NCI-H526 (cell line): ENCODE measurements around the gene PRR33.
"Not testable (repeated sequence)": the region's sequence is repeated elsewhere in the genome, so short reads cannot be mapped to it uniquely, and the experiment has no call there.

Experiments
- DNase-seq, 2 experiments: peaks; one replicate each; lab custom pipeline; 2025; lab: John Stamatoyannopoulos, UW

The PRR33 gene

GRCh38 chr11:1891831-1892115 lies at the start of gene PRR33:
Gene PRR33, minus strand, starts transcription at chr11:1891895. Its CDS starts 1,311 bp downstream, at chr11:1890584.
- no peak for DNase-seq

DNA sequence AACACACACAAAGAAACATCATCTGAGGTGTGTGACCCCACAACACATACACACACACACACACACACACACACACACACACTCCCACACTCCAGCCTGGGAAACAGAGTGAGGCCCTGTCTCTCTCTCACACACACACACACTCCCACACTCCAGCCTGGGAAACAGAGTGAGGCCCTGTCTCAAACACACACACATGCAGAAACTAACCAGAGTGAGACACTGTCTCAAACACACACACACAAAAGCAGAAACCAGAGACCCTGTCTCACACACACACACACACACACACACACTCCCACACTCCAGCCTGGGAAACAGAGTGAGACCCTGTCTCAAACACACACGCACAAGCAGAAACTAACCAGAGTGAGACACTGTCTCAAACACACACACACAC lies 48.1 kb upstream of the PRR33 start:
- not testable (repeated sequence) for DNase-seq

- no peak for DNase-seq
Measured at GRCh38 chr11:1939006-1939625, 47.4 kb upstream of the PRR33 start.

- DNase-seq, result no peak
Measured at GRCh38 chr11:1938343-1939005, 46.8 kb upstream of the PRR33 start.

- no peak for DNase-seq
Measured at GRCh38 chr11:1937616-1938342, 46.1 kb upstream of the PRR33 start.

DNA sequence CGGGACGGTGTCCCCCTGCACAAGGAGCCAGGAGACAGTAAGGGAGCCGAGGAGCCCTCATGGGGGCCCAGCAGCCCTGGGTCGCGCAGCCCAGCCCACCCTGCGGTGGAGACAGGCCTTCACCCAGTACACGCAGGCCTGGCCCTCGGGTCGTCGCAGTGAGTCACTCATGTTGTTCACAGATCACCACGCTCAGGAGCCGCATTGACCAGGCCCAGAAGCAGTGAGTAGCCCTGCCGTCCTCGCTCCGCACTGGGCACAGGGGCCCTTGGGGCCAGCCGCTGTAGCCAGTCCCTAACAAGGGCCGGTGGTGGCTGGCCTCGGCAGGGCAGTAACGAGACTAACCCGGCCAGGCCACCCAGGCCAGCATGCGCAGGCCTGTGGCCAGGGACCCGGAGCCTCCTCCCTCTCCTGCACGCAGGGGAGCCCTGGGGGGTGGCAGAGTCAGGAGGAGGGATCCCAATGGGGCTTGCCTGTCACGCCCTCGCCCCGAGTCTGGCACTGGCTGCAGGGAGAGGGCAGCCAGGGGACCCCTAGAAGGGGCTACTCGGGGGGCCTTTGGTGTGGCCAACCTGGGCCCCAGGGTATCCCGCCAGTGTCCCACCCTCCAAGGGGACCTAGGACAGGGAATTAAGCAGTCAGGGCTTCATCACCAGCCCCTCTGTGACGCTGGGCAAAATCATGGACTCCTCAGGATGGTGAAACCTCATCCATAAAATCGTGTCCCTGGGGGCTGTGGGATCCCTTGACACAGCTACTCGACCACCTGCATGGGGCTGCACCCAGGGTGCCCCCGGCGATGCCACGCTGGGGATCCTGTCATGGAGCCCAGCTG lies 45.3 kb upstream of the PRR33 start:
- DNase-seq, result no peak

DNA sequence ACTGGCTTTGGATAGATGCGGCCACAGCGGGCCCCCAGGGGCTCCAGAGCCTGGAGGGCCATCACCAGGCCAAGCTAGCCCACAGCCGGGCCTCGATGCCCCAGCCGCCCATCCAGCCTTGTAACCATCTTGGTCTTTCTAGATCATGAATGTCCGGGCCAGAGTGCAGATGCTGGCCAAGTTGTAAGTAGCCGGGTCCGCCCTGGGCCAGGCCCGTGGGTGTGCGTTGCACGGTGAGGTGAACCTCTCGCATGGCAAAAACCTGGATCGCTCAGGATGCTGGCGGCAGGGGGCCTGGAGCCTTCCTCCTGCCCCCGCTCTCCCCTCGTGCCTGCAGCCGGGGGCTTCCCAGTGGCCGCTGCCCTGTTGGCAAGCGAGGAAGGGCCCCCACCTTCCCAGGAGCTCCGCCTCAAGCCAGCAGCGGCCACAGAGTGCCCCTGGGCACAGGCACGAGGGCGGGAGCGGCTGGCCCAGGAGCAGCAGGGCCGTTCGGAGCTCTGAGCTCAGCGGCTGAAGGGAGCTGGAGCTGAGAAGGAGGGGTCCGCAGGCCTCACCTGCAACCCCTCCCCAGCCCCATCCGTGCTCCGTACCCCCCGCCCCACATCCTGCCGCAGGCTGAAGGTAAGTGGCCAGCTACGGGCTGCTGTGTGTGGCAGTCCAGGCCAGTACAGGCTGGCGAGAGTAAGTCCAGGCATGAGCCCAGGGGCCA lies 44.5 kb upstream of the PRR33 start:
- DNase-seq, result no peak

DNA sequence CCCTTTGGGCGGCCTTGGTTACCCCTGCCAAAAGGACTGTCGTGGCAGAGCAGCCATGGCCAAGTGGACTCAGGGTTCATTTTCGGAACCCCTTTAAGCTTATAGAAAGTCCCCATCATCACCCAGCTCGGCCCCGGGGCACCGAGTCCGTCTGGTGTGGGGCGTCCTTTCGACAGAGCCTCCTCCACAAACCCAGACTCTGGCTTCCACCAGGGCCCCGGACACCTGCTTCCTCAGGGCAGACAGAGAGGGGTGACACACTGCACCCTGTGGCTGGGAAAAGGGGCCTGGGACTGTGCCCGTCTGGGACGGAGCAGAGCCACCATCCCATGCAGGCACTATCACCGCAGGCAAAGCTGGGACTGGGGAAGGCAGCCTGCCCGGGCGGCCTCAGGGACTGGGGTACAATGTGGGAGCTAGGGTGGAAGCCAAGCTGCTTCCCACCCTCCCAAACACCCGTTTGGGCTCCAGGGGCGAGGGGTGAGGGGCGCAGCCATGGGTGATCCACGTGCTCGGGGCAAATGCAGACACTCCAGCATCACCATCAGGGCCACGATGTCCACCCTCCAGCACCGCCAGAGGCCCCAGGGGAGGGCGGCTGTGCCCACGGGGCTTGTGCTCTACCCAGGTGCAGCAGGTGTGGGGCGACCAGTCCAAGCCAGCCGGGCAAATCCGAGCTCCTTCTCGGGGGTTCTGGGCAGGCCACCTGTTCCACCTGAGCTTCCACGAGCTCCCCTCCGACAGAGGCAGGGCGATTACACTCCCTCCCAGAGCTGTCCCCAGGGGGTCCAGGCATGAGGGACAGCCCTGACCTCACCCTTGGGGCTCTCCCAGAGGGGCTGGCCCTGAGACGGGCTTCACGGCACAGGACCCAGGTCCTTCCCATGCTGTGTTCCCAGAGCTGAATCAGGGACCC lies 43.7 kb upstream of the PRR33 start:
- no peak for DNase-seq

DNA sequence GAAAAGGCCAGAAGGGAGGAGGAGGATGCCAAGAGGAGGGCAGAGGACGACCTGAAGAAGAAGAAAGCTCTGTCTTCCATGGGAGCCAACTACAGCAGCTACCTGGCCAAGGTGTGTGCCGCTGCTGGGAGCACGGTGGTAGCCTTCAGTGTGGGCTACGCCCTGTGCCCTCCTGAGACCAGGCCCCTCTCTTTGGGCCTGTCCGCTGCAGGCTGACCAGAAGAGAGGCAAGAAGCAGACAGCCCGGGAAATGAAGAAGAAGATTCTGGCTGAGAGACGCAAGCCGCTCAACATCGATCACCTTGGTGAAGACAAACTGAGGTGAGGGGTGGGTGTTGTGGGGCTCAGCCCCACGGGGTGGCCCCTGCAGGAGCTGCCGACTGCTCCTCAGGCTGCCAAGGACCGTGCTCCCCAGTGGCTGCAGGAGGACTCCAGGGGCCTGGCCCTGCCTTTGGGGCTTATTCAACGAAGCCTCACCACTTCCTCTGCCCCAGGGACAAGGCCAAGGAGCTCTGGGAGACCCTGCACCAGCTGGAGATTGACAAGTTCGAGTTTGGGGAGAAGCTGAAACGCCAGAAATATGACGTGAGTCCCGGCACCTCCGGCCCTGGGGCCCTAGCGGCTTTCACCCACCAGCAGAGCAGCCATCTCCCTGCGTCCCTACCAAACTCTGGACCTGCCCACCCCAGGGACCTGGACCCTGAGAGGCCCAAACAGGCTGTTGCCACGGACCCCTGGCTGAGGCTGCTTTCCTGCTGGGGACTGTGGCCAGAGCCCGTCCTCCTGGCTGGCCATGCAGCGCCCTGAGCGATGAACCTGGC lies 42.9 kb upstream of the PRR33 start:
- no peak for DNase-seq

DNA sequence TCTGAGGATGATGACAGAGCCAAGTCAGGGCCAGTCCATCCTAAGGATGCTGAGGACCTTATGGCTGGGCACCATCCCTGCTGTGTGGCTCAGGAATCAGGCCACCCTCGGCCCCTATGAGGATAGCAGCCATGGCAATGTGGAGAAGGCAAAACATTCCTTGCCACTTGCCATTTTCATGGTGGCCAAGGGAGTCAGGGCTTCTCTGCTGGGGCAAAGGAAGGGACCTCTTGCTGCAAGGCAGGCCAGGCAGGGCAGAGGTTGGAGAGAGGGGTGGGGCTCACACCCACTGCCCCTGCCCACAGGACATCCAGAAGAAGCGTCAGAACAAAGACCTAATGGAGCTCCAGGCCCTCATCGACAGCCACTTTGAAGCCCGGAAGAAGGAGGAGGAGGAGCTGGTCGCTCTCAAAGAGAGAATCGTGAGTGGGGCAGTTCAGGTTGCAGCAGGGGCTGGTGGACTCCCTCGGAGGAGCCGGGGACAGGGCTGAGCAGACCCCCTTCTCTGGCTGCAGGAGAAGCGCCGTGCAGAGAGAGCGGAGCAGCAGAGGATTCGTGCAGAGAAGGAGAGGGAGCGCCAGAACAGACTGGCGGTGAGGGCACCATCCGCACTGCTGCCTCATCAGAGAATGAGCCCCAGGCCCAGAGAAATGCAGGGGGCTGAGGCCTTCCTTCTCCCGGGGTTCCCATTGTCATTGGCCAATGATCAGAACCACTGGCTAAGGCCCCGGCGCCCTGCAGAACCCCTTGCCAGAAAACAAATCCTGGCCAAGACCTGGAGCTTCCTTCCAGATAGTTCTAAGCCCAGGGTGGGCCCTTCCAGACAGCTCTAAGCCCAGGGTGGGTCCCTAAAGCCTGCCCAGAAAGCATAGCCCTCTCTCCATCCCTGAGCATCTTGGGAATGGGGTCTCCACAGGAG lies 42.0 kb upstream of the PRR33 start:
- no peak for DNase-seq

- DNase-seq, result no peak
Measured at GRCh38 chr11:1932681-1933080, 41.0 kb upstream of the PRR33 start.

DNA sequence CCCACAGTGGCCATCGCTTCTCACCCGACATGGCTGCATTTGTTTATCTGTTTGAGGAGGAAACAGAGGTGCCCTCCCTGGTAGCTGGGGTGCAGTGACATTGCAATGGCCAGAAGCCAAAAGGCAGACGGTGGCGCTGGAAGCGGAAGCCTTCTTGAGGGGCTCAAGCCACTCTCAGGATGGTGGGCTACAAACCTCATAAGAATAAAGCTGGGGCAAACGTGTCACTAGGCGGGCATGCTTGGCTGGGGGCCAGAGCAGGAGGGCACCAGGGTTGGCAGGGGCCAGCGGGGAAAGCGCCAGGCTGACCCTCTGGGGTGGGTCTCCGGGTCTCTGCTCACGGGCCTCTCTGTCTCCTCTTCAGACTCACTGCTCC lies 40.4 kb upstream of the PRR33 start:
- no peak for DNase-seq

GRCh38 chr11:1931341-1932104 lies 39.8 kb upstream of the PRR33 start:
- DNase-seq, result no peak

GRCh38 chr11:1930462-1930830 lies 38.8 kb upstream of the PRR33 start:
- no peak for DNase-seq

DNA sequence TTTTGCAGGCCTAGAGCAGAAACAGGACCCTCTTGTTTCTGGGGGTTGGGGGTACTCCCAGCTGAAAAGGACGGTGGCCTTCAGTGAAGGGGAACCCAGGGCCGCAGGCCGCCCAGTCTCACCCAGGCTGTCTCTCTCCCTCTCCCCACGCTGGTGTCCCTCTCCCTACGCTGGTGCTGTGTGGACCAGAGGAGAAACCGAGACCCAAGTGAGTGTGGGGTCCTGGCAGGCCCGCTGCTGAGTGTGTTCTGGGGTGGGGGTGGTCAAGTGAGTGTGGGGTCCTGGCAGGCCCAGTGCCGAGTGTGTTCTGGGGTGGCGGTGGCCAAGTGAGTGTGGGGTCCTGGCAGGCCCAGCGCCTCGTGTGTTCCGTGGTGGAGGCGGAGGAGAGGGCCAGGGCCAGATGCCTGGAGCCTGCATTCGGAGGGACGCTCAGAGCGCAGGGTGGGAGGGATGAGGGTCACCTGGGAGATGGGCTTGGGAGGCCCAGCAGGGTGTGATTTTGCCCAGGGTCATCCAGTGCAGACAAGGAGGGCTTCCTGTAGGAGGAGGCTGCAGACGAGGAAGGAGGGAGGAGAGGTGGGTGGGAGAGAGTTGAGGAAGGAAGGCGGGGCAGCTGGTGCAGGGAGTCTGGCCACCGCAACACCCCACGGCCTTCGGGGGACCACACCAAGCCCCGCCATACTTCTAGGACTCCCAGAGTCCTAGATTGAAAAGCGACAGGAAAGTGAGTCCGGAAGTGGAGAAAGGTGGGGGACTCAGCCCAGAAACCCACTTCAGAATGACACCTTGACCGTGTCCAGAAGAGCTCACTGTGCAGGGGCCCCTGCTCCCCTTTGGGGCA lies 38.1 kb upstream of the PRR33 start:
- DNase-seq, result no peak

DNA sequence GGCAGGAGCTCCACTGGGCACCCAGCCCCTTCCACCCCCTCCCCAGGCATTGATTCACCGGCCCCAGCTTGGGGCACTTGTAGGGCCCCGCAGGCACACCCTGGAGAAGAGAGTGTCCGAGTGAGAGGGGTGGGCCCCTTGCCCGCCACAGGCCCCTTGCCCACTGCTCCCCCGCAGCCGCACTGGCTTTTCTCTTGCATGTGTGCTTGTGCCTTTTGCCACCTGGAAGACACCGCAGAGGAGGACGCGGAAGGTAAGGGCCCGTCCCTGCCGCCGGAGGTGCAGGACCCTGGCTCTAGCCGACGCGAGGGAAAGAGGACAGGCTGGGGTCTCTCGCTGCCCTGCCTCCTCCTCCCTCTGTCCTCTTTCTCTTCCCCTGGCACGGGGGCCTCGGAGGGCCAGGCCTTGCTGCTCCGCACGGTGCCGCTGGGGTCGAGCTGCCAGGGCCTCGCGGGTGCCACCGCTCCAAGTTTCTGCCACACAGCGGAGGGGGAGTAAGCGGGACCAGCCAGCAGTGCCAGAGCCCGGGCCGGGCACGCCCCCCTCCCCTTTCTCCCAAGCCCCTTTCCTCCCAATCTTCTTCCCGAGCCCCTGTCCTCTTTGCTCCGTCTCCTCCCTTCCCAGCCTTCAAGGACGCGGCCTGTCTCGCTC lies 37.3 kb upstream of the PRR33 start:
- no peak for DNase-seq

- no peak for DNase-seq
Measured at GRCh38 chr11:1928470-1928890, 36.8 kb upstream of the PRR33 start.
